Esophagus squamous epithelium (tissue), 4 donors: ENCODE measurements around the gene BABAM2.

ENCODE experiments used
- CTCF ChIP-seq, 6 experiments: fragments of 450-650 bp in 4 of 6; fragments of 200-600 bp in 2 of 6; sonication (generic) in 2 of 6; IDR thresholded peaks; one replicate each; pipeline ENCODE4 v1.5.1; 2016 to 2019; ENCODE audit warnings: antibody characterized with exemption in 6 of 6, mild to moderate bottlenecking in 4 of 6, moderate library complexity in 4 of 6
- POLR2A ChIP-seq, 4 donors: fragments of 450-650 bp; IDR thresholded peaks; one replicate each; pipeline ENCODE4 v1.6.1; 2017; ENCODE audit warnings: antibody characterized with exemption in 4 of 4, mild to moderate bottlenecking in 4 of 4, moderate library complexity in 3 of 4

GRCh38 chr2:27954221-27954673 is 63.7 kb downstream of the BABAM2 start:
- TF ChIP-seq CTCF (IDR thresholded peaks at IDR 0.05) (no peak), POLR2A (IDR thresholded peaks at IDR 0.05) (no peak)
